Activated CD4-positive, alpha-beta T cell treated with anti-CD3 and anti-CD28 coated beads, Interleukin-2, Interleukin-4, amounts not matched to agents 100 ng/mL and 50 ng/mL, durations not matched to agents 16 hours and 8 hours (primary cell): Measurements from ENCODE around the gene CYP26B1.
A peak's percentile ranks its signal among the peaks of the same experiment; 100 is the strongest.

Experiments used
- DNase-seq: peaks from one replicate; pipeline ENCODE4 v3.0.0-alpha.2; 2020; ENCODE audit warnings: low spot score

CYP26B1 gene

GRCh38 chr2:72141032-72141645, 6.5 kb downstream of the CYP26B1 start:
- DNase-seq = no peak

GRCh38 chr2:72140621-72140960, 7.1 kb downstream of the CYP26B1 start:
- no peak for DNase-seq

DNA sequence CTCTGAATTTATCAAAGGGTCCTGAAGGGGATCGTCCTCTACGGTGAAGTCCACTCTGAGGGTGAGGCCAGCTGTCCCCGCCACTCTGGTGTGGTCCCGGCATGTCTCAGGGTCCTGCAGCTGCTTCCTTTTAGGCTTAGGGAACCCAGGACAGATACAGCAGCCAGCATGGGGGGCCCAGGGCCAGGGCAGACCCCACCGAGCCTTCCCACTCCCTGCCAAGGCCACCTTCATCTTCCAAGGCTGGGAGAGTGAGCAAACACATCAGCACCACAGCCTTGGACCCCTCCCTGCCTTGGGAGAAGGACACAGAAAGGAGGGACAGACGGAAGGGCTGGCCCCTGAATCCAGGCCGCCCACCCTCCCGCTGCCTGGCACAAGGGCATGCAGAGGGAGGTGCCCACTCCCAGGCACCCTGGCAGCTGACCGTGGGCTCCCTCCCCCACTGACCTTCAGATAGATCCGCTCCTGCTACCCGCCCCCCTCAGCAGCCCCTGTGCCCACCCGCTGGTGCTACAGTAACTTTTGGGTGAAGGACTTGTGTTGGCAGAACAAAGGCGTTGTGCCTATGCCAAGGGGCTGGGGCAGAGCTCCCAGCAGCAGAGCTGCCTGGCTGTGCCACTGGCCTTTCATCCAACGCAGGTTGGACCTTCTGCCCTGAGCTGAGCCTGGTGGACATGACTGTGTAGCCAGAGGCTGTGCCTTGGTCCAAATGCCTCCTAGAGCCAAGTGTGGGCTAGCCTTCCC, 7.6 kb downstream of the CYP26B1 start:
- DNase-seq = no peak

DNA sequence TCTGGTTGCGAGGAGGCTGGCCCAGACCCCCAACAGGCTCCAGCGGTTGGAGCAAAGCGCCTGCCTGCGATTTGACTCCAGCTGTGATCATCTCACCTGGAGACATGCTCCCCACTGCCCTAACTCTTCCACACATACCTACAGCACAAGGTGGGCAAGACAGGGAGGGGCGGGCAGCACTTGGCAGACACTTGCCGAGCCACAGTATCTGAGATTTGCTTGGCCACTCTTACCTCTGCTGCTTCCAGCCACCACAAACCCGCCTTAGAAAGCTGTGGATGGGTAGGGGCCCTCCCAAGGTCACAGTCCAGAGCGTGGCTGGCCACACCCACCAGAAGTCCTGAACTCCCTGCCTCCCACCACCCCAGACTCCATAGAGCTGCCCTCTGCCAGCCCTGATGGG, 8.2 kb downstream of the CYP26B1 start:
- no peak for DNase-seq

DNA sequence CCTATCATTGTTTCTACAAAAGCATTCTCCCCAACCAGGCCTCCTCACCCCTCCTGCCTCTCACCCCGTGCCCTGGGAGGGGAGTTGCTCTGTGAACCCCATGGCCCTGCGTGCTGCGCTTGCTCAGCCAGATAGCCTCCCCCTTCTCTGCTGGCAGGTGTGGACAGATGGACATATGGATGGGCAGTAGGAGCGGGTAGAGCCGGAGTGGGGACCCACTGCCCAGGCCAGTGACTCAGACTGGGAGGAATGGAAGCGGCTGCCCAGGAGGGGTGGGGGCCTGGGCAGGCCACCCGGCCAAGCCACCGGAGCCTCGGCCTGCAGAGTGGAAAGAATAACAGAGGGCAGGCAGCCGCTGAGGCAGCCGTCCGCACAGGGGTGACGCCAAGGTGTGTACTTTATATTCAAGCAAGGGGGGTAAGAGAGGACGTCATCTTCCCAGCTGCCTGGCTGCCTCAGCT, 8.7 kb downstream of the CYP26B1 start:
- DNase-seq = no peak

GRCh38 chr2:72138011-72138881, 9.4 kb downstream of the CYP26B1 start:
- DNase-seq = no peak

GRCh38 chr2:72137498-72138010, 10.1 kb downstream of the CYP26B1 start:
- DNase-seq = peak; percentile 66

- no peak for DNase-seq
Measured at GRCh38 chr2:72136933-72137497, 10.6 kb downstream of the CYP26B1 start.

- no peak for DNase-seq
Measured at GRCh38 chr2:72136331-72136730, 11.3 kb downstream of the CYP26B1 start.

GRCh38 chr2:72135921-72136320, 11.7 kb downstream of the CYP26B1 start:
- no peak for DNase-seq

DNA sequence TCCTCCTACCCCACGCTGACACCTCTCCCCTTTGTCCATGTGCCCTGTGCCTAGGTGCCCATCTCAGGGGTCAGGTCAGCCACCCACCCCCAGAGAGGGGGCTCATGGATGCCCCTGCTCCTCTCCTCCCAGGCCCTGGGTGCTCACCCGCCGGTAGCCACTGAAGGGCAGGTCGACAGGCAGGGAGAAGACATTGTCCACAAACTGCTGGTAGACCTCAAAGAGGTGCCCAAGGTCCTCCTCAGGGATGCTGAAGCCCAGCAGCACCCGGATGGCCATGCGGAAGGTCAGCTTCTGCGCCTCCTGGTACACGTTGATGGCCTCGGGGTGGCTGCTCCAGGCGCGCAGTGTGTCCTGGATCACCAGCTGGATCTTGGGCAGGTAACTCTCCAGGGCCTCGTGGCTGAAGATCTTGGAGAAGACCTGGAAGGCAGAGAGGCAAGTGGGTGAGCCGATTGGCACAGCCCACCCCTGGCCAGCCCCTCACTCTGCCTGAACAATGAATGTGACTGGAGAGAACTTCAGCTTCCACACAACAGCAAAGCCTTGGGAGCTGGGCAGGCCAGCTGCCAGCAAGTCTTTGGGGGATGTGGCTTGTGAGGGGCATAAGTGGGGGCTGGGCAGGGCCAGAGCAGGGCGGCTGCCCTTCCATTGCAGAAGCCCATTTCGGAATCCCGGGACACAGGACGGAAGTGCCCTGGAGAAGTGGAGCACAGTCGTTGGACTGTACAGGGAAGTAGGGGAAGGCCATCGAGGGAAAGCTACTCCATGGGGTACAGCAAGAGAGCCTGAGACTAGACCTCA, 12.5 kb downstream of the CYP26B1 start:
- no peak for DNase-seq

DNA sequence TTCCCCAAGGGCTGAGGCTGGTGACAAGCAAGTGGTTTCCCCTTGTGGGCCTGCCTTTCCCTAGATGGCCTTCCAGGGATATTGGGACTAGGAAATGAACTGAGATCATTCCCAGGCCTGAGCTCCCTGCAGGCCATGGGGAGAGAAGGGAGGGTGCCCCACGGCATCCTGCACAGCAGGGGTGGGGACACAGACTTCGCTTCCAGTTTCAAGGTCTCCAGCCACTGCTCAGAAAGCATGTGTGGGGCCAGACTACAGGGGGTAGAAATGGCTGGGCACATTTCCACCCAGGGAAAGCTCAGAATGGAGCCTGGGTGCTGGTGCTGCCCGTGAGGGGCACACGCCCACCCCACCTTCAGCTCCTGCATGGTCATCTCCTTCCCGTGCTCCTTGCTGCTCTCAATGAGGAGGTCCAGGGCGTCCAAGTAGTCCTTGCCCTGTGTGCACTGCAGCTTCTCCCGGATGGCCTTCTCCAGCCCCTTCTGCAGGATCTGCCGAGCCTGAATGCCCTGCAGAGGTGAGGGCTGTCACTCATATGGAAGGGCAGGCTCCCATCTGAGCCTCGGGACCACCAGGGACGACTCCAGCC, 13.2 kb downstream of the CYP26B1 start:
- DNase-seq = no peak

- DNase-seq = no peak
Measured at GRCh38 chr2:72133721-72134407, 13.8 kb downstream of the CYP26B1 start.

DNA sequence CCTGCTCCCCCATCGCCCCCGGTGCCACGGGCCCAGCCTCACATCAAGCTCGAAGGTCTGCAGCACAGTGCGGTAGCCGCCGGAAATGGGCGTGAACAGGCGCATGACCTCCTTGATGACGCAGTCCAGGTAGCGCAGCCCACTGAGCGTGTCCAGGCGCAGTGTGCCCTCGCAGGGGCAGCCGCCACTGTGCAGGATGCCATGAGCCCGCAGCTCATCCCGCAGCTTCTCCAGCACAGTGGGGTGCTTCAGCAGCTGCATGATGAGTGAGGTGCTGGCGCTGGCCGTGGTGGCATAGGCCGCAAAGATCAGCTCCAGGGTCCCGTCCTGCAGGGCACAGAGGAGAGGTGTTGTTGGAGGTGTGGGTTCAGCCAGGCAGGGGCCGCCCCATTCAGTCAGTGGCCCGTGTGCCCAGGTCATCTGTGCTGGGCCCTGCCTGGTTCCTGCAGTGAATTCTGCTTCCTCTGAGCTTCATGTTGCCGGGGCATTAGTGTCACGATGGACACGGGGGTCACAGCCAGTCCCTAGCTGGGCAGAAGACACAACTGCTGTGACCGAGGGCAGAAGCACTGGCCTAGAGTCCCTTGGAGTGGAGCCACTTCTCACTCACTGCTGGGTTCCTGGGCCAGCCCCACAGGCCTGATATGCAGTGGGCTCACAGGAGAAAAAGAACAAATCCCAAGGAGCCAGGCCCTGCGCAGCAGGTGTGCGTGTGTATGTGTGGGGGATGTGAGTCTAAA, 14.5 kb downstream of the CYP26B1 start:
- no peak for DNase-seq

- no peak for DNase-seq
Measured at GRCh38 chr2:72131916-72132841, 15.5 kb downstream of the CYP26B1 start.

- DNase-seq = no peak
Measured at GRCh38 chr2:72131371-72131891, 16.2 kb downstream of the CYP26B1 start.

GRCh38 chr2:72130659-72131360, 16.9 kb downstream of the CYP26B1 start:
- no peak for DNase-seq
